Measurements from ENCODE around the gene OR51V1.

GRCh38 chr11:5230266-5230665, 29.8 kb upstream of the OR51V1 start:
- TF ChIP-seq POLR2A (IDR thresholded peaks at IDR 0.05; ENCODE audit: low read depth, low read length), result no peak
- TF ChIP-seq POLR2AphosphoS5 (IDR thresholded peaks at IDR 0.05; ENCODE audit: low read depth, low read length), result no peak

Measured in GM12892 (cell line).